ENCODE data around the gene IRS1. TPM values are rescaled to one million over a fixed set of nuclear protein-coding genes. Genes with fewer than 3 reads are reported as not detected.

The IRS1 gene
- total RNA-seq, 1 donor from 2014 or later, result 0.72 TPM

DNA sequence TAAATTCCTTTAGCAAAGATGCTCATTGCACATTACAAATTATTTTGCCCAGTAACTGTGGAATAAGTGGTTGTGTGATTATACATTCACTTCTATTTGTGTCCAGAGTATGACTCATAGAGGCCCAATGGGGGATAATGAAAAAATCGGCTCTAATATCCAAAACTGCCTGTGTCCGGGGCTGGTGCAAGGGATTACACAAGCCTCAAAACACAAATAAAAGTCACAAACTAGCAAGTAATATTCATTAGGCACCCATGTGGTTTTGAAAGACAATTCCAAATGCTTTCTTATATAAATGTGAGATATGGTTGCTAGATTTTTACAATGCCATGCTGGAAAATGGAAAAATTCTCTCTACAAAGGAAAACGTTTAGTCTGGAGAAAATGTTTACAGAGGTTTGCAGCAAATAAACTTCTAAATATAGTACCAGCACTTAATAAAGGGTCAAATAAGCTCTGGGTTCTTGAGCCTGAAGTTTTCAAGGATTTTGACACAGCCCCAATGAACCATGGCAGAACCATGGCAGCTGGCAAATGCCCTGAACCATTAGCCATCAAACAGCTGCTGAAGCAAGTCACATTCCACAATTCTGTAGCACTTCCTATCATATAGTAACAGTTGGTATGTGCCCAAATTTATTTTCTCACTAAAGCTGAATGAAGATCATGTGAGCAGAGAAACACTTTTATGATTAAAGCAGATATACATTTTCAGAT lies 40.5 kb downstream of the IRS1 start:
- TF ChIP-seq, protein P1, sequence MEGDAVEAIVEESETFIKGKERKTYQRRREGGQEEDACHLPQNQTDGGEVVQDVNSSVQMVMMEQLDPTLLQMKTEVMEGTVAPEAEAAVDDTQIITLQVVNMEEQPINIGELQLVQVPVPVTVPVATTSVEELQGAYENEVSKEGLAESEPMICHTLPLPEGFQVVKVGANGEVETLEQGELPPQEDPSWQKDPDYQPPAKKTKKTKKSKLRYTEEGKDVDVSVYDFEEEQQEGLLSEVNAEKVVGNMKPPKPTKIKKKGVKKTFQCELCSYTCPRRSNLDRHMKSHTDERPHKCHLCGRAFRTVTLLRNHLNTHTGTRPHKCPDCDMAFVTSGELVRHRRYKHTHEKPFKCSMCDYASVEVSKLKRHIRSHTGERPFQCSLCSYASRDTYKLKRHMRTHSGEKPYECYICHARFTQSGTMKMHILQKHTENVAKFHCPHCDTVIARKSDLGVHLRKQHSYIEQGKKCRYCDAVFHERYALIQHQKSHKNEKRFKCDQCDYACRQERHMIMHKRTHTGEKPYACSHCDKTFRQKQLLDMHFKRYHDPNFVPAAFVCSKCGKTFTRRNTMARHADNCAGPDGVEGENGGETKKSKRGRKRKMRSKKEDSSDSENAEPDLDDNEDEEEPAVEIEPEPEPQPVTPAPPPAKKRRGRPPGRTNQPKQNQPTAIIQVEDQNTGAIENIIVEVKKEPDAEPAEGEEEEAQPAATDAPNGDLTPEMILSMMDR (IDR thresholded peaks at IDR 0.05; ENCODE audit: unreplicated experiment), result no peak
- H3K4me3 Mint-ChIP-seq (ENCODE audit: unreplicated experiment), result no peak overlapping the region
- DNase-seq (ENCODE audit: low spot score), result no peak
- no peaks in the 10 kb centered on the region for H3K36me3 Mint-ChIP-seq (ENCODE audit: low read depth, unreplicated experiment)
- H3K9me3 Mint-ChIP-seq (ENCODE audit: unreplicated experiment), result no peaks in the 10 kb centered on the region
- H3K27me3 Mint-ChIP-seq (ENCODE audit: unreplicated experiment), result peaks cover 3% of the 10 kb centered on the region
- H3K27ac Mint-ChIP-seq (ENCODE audit: unreplicated experiment), result no peak overlapping the region
- no peaks in the 10 kb centered on the region for H3K4me1 Mint-ChIP-seq (ENCODE audit: unreplicated experiment)

DNA sequence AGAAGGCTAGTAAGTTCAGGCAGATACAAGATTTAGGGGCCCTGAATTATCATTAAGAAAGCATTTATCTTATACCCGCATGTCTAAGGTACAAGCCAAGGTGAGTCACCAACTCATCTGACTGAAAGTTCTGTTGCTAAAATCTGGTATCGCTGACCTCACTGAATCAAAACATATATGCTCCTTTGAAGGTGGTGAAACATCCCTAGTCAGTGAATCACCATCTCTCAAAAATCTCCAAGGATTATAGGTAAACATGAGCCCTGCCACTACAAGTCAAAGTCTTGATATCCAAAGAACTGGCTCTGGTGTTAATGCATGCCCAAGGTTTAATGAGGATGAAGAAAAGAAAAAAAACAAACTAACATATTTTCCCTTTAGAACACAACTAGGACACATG lies 43.5 kb downstream of the IRS1 start:
- Mint-ChIP-seq H3K4me1 (ENCODE audit: unreplicated experiment) (no peaks in the 10 kb centered on the region), H3K27me3 (ENCODE audit: unreplicated experiment) (no peaks in the 10 kb centered on the region), H3K36me3 (ENCODE audit: low read depth, unreplicated experiment) (no peaks in the 10 kb centered on the region), H3K9me3 (ENCODE audit: unreplicated experiment) (no peaks in the 10 kb centered on the region), H3K27ac (ENCODE audit: unreplicated experiment) (no peak overlapping the region), H3K4me3 (ENCODE audit: unreplicated experiment) (no peak overlapping the region)
- no peak for DNase-seq (ENCODE audit: low spot score)
- TF ChIP-seq, protein P1 (IDR thresholded peaks at IDR 0.05; ENCODE audit: unreplicated experiment), result no peak

DNA sequence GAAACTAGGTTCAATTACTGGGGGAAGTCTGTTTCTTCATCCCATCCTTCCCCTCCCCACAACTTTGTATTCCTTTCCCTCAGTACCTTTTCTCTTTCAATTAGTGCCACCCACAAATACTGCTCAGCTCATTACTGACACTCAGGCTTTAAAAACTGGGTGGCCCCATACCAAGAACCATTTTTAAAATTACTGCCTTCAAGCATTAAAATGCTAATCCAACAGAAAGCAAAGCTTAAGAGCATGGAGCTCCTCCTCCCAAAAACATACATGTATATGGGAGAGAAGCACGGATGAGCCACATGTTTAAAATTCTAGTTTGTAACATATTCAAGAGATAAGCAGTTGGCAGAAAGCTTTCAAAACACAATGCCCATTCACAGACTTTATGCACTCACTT lies 44.0 kb downstream of the IRS1 start:
- no peak overlapping the region for H3K27ac Mint-ChIP-seq (ENCODE audit: unreplicated experiment)
- no peaks in the 10 kb centered on the region for H3K4me1 Mint-ChIP-seq (ENCODE audit: unreplicated experiment)
- no peaks in the 10 kb centered on the region for H3K36me3 Mint-ChIP-seq (ENCODE audit: low read depth, unreplicated experiment)
- H3K9me3 Mint-ChIP-seq (ENCODE audit: unreplicated experiment), result no peaks in the 10 kb centered on the region
- H3K4me3 Mint-ChIP-seq (ENCODE audit: unreplicated experiment), result no peak overlapping the region
- TF ChIP-seq, protein P1 (IDR thresholded peaks at IDR 0.05; ENCODE audit: unreplicated experiment), result no peak
- H3K27me3 Mint-ChIP-seq (ENCODE audit: unreplicated experiment), result no peaks in the 10 kb centered on the region
- no peak for DNase-seq (ENCODE audit: low spot score)

DNA sequence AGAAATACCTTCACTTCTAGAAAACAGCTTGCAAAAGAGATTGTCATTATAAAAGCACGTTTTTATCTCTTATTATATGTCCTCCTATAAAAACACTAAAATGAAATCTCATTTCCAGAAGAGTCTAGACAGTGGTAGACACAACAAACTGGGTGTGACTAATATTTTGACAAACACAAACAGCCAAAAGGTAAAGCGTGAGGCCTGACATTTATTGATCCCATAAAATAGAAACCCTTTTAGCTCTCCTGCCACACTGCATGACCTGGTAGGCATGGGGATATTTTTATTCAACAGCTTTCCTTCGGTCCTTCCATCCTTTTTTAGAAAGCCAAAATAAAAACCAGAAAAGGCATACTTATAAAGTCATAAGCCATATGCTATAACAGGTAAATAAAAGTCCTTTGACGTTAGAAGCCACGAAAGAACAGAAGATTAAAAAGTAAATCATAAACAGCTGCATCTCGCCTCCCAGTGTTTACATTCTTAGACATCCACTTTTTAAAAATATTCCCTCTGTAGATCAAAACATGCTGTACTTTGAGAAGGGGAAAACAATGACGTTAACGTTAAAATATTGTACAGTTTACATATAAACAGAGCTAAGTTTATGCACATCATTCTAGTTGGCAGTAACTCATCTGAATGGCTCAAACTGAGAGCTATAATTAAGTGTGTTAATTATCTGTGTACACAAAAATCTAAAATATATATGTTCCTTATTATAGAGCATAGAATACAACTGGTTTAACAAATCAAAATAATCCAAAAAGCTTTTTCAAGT lies 44.6 kb downstream of the IRS1 start:
- no peak for DNase-seq (ENCODE audit: low spot score)
- H3K4me1 Mint-ChIP-seq (ENCODE audit: unreplicated experiment), result no peaks in the 10 kb centered on the region
- H3K36me3 Mint-ChIP-seq (ENCODE audit: low read depth, unreplicated experiment), result no peaks in the 10 kb centered on the region
- no peaks in the 10 kb centered on the region for H3K9me3 Mint-ChIP-seq (ENCODE audit: unreplicated experiment)
- TF ChIP-seq, protein P1 (IDR thresholded peaks at IDR 0.05; ENCODE audit: unreplicated experiment), result no peak
- H3K27me3 Mint-ChIP-seq (ENCODE audit: unreplicated experiment), result no peaks in the 10 kb centered on the region
- no peak overlapping the region for H3K4me3 Mint-ChIP-seq (ENCODE audit: unreplicated experiment)
- no peak overlapping the region for H3K27ac Mint-ChIP-seq (ENCODE audit: unreplicated experiment)

DNA sequence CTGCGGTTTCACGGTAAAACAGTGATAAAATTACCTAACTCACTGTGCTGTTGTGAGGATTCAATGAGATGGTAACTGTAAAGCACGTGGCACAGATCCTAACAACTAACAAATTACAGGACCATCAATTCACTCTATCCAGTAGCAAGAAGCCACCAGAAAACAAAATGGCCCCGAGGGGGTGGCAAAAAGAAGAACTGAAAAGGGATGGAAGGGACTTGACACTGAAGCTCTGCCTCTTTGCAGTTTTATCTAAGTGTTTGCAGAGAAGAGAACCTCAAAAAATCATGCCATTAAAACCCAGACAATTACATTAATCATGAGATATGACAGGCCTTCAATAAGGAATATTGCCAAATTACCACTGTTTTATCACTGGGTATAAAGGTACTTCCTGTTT lies 46.7 kb downstream of the IRS1 start:
- Mint-ChIP-seq H3K36me3 (ENCODE audit: low read depth, unreplicated experiment) (no peaks in the 10 kb centered on the region), H3K4me1 (ENCODE audit: unreplicated experiment) (no peaks in the 10 kb centered on the region), H3K27me3 (ENCODE audit: unreplicated experiment) (no peaks in the 10 kb centered on the region), H3K4me3 (ENCODE audit: unreplicated experiment) (no peak overlapping the region), H3K27ac (ENCODE audit: unreplicated experiment) (no peak overlapping the region), H3K9me3 (ENCODE audit: unreplicated experiment) (no peaks in the 10 kb centered on the region)
- DNase-seq (ENCODE audit: low spot score), result no peak
- TF ChIP-seq, protein P1 (IDR thresholded peaks at IDR 0.05; ENCODE audit: unreplicated experiment), result no peak

Data from endothelial cell (in vitro differentiated cells).